ENCODE data around the gene TSKS. TPM values are rescaled to one million over a fixed set of nuclear protein-coding genes. Genes with fewer than 3 reads are reported as not detected.

Gene TSKS
- total and polyA plus RNA-seq, 2 of the 13 experiments (the other 11 are each of a cell fraction or from before 2014, with no cell fraction given): 0.03 TPM; not detected in 1

- Histone ChIP-seq H2AFZ (ENCODE audit: low read length) (no peak overlapping the region), H3K27ac (ENCODE audit: extremely low read length, insufficient read depth, low read length) (no peak overlapping the region), H3K4me1 (ENCODE audit: insufficient read depth, low read length) (peaks cover 33% of the 10 kb centered on the region), H3K27me3 (ENCODE audit: control insufficient read depth in 1 of 2, insufficient read depth in 2 of 2, low read length in 2 of 2) (no peaks in the 10 kb centered on the region), H3K79me2 (ENCODE audit: insufficient read depth, low read length) (peaks cover 6% of the 10 kb centered on the region), H3K9ac (ENCODE audit: insufficient read depth, low read depth, low read length) (no peak overlapping the region), H3K4me3 (replicated peaks in 1 of 3; ENCODE audit: insufficient read depth in 1 of 3, low read depth in 2 of 3, low read length in 3 of 3) (no peak overlapping the region), H3K9me3 (ENCODE audit: low read length) (no peaks in the 10 kb centered on the region), H3K4me2 (ENCODE audit: low read depth, low read length) (no peak overlapping the region), H3K36me3 (replicated peaks in 1 of 2; ENCODE audit: control insufficient read depth in 1 of 2, insufficient read depth in 2 of 2, low read length in 2 of 2) (no peaks in the 10 kb centered on the region), H4K20me1 (ENCODE audit: insufficient read depth, low read length) (no peaks in the 10 kb centered on the region)
- DNase-seq (ENCODE audit: low spot score) (no peak), ATAC-seq (no peak), FAIRE-seq (no peak)
- POLR2A ChIA-PET: no interaction called here
- no peak for TF ChIP-seq MXD4 (CRISPR knock-in tag; IDR thresholded peaks at IDR 0.05)
- TF ChIP-seq, protein P1, sequence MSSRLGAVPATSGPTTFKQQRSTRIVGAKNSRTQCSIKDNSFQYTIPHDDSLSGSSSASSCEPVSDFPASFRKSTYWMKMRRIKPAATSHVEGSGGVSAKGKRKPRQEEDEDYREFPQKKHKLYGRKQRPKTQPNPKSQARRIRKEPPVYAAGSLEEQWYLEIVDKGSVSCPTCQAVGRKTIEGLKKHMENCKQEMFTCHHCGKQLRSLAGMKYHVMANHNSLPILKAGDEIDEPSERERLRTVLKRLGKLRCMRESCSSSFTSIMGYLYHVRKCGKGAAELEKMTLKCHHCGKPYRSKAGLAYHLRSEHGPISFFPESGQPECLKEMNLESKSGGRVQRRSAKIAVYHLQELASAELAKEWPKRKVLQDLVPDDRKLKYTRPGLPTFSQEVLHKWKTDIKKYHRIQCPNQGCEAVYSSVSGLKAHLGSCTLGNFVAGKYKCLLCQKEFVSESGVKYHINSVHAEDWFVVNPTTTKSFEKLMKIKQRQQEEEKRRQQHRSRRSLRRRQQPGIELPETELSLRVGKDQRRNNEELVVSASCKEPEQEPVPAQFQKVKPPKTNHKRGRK (CRISPR knock-in tag; IDR thresholded peaks at IDR 0.05): no peak
- no peak for TF ChIP-seq SRSF9 (IDR thresholded peaks at IDR 0.05; ENCODE audit: borderline replicate concordance, insufficient read depth, low read depth, low read length, poor library complexity, severe bottlenecking)
- TF ChIP-seq YEATS2 (CRISPR knock-in tag; IDR thresholded peaks at IDR 0.05; ENCODE audit: borderline replicate concordance): no peak
- TF ChIP-seq RNF2 (conservative IDR thresholded peaks at IDR 0.05; ENCODE audit: low read depth): no peak
- TF ChIP-seq ZNF747 (CRISPR knock-in tag; IDR thresholded peaks at IDR 0.05; ENCODE audit: borderline replicate concordance): no peak
- no peak for TF ChIP-seq SP4 (CRISPR knock-in tag; IDR thresholded peaks at IDR 0.05)
- TF ChIP-seq ZNF549 (CRISPR knock-in tag; IDR thresholded peaks at IDR 0.05): no peak
- TF ChIP-seq AHR (CRISPR knock-in tag; IDR thresholded peaks at IDR 0.05): no peak
- TF ChIP-seq, protein P2, sequence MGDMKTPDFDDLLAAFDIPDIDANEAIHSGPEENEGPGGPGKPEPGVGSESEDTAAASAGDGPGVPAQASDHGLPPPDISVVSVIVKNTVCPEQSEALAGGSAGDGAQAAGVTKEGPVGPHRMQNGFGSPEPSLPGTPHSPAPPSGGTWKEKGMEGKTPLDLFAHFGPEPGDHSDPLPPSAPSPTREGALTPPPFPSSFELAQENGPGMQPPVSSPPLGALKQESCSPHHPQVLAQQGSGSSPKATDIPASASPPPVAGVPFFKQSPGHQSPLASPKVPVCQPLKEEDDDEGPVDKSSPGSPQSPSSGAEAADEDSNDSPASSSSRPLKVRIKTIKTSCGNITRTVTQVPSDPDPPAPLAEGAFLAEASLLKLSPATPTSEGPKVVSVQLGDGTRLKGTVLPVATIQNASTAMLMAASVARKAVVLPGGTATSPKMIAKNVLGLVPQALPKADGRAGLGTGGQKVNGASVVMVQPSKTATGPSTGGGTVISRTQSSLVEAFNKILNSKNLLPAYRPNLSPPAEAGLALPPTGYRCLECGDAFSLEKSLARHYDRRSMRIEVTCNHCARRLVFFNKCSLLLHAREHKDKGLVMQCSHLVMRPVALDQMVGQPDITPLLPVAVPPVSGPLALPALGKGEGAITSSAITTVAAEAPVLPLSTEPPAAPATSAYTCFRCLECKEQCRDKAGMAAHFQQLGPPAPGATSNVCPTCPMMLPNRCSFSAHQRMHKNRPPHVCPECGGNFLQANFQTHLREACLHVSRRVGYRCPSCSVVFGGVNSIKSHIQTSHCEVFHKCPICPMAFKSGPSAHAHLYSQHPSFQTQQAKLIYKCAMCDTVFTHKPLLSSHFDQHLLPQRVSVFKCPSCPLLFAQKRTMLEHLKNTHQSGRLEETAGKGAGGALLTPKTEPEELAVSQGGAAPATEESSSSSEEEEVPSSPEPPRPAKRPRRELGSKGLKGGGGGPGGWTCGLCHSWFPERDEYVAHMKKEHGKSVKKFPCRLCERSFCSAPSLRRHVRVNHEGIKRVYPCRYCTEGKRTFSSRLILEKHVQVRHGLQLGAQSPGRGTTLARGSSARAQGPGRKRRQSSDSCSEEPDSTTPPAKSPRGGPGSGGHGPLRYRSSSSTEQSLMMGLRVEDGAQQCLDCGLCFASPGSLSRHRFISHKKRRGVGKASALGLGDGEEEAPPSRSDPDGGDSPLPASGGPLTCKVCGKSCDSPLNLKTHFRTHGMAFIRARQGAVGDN (CRISPR knock-in tag; IDR thresholded peaks at IDR 0.05): no peak
- TF ChIP-seq, protein P3, sequence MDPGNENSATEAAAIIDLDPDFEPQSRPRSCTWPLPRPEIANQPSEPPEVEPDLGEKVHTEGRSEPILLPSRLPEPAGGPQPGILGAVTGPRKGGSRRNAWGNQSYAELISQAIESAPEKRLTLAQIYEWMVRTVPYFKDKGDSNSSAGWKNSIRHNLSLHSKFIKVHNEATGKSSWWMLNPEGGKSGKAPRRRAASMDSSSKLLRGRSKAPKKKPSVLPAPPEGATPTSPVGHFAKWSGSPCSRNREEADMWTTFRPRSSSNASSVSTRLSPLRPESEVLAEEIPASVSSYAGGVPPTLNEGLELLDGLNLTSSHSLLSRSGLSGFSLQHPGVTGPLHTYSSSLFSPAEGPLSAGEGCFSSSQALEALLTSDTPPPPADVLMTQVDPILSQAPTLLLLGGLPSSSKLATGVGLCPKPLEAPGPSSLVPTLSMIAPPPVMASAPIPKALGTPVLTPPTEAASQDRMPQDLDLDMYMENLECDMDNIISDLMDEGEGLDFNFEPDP (CRISPR knock-in tag; conservative IDR thresholded peaks at IDR 0.05): no peak
- CTCF ChIA-PET (ENCODE audit: low intra/inter-chr PET ratio, low total read pairs): no interaction called here
- in situ Hi-C loops (cut with HindIII; ENCODE audit: extremely low pct_ligation_motif_present, low pct_unique_long_range_greater_than_20kb) (no loop called here), intact Hi-C loops (cut with micrococcal nuclease; ENCODE audit: unreplicated experiment) (no loop called here)
- no TSS peak for BruUV-seq (replicated peaks)
- 91% methylated on average over 8 of the region's 8 CpGs for WGBS (ENCODE audit: low lambda C conversion rate)
Measured at GRCh38 chr19:49773663-49774350, 10.7 kb upstream of the TSKS start.
